Adrenal gland (tissue), 5 donors: ENCODE data around the gene STPG4.

Experiments
- CTCF ChIP-seq, 6 experiments: fragments of 450-650 bp in 4 of 6; fragments of 200-600 bp in 2 of 6; sonication (generic) in 1 of 6; IDR thresholded peaks; 1 replicate in 5 of 6; 2 replicates in 1 of 6; pipeline versions ENCODE4 v1.5.1 to v1.8.0; 2016 to 2021; ENCODE audit warnings: antibody characterized with exemption in 6 of 6, mild to moderate bottlenecking in 2 of 6, moderate library complexity in 1 of 6
- POLR2A ChIP-seq, 2 donors: fragments of 450-650 bp; IDR thresholded peaks; one replicate each; pipeline ENCODE4 v1.6.1; 2017; ENCODE audit warnings: antibody characterized with exemption in 2 of 2, mild to moderate bottlenecking in 2 of 2, moderate library complexity in 1 of 2
- donor health status: DM: no; HTN: no; CAD: no.

GRCh38 chr2:47172922-47173695 is 18.0 kb upstream of the STPG4 start:
- TF ChIP-seq POLR2A (IDR thresholded peaks at IDR 0.05) (no peak), CTCF (IDR thresholded peaks at IDR 0.05) (no peak)
